ENCODE results near the gene LRRC75B. TPM values are rescaled to one million over a fixed set of nuclear protein-coding genes. Genes with fewer than 3 reads are reported as not detected.

LRRC75B gene
- total and polyA plus RNA-seq, 2 of the 13 experiments (the other 11 are each of a cell fraction or from before 2014, with no cell fraction given), result 11.8 to 34.8 TPM

GRCh38 chr22:24550028-24550901 is 42.6 kb downstream of the LRRC75B start (continued):
- TF ChIP-seq KLF12 (CRISPR knock-in tag; IDR thresholded peaks at IDR 0.05; ENCODE audit: borderline replicate concordance) (peak; percentile 72; the same call in 1 of the 2 replicates), MIXL1 (CRISPR knock-in tag; IDR thresholded peaks at IDR 0.05) (peak; percentile 72; the same call in 1 of the 2 replicates), BCL3 (CRISPR knock-in tag; IDR thresholded peaks at IDR 0.05) (0 out of 2 replicates have a peak, but pooled peaks have one; percentile 16), ZNF30 (CRISPR knock-in tag; IDR thresholded peaks at IDR 0.05) (no peak), SIX4 (CRISPR knock-in tag; IDR thresholded peaks at IDR 0.05) (0 out of 2 replicates have a peak, but pooled peaks have one; percentile 40), ZSCAN30 (CRISPR knock-in tag; IDR thresholded peaks at IDR 0.05) (peak; percentile 45; the same call in 1 of the 2 replicates), ZNF709 (CRISPR knock-in tag; IDR thresholded peaks at IDR 0.05) (peak; percentile 47; the same call in 1 of the 2 replicates), ZNF850 (CRISPR knock-in tag; conservative IDR thresholded peaks at IDR 0.05) (no peak), MAFF (IDR thresholded peaks at IDR 0.05; ENCODE audit: low read depth, low read length) (peak; percentile 95), MAX (IDR thresholded peaks at IDR 0.05) (peak; percentile 90), RXRB (CRISPR knock-in tag; IDR thresholded peaks at IDR 0.05; ENCODE audit: borderline replicate concordance) (peak; percentile 76; the same call in 1 of the 2 replicates), PTBP1 (IDR thresholded peaks at IDR 0.05; ENCODE audit: low read depth, low read length, poor library complexity, severe bottlenecking) (no peak), RFX5 (IDR thresholded peaks at IDR 0.05; ENCODE audit: low read depth, low read length) (peak; percentile 14; the same call in 1 of the 2 replicates), ZNF253 (CRISPR knock-in tag; IDR thresholded peaks at IDR 0.05; ENCODE audit: borderline replicate concordance) (no peak), NCOR1 (IDR thresholded peaks at IDR 0.05; ENCODE audit: borderline replicate concordance, low read length) (peak; percentile 99), SNAI1 (CRISPR knock-in tag; IDR thresholded peaks at IDR 0.05; ENCODE audit: borderline replicate concordance) (peak; percentile 95; the same call in 1 of the 2 replicates), ZNF678 (CRISPR knock-in tag; IDR thresholded peaks at IDR 0.05) (peak; percentile 67; the same call in 1 of the 2 replicates), ZNF766 (CRISPR knock-in tag; IDR thresholded peaks at IDR 0.05; ENCODE audit: borderline replicate concordance) (peak; percentile 41; the same call in 1 of the 2 replicates), ADNP (CRISPR knock-in tag; IDR thresholded peaks at IDR 0.05) (no peak), DBP (CRISPR knock-in tag; IDR thresholded peaks at IDR 0.05; ENCODE audit: not compliant biosample characterization) (no peak), ZNF296 (CRISPR knock-in tag; conservative IDR thresholded peaks at IDR 0.05) (no peak), ZNF609 (CRISPR knock-in tag; IDR thresholded peaks at IDR 0.05; ENCODE audit: borderline replicate concordance) (peak; percentile 83), TBX2 (CRISPR knock-in tag; IDR thresholded peaks at IDR 0.05; ENCODE audit: borderline replicate concordance) (peak; percentile 88)

Data from HepG2 (cell line).